HCT116 (cell line): Measurements from ENCODE around the gene MAP3K7CL. TPM values are rescaled to one million over a fixed set of nuclear protein-coding genes. Genes with fewer than 3 reads are reported as not detected.

Source experiments
- ATAC-seq: fragments of 200-7000 bp; cut with Tn5 transposase; 2 replicates; pipeline ENCODE4 v1.9.1; 2020; ENCODE audit warnings: mild to moderate bottlenecking, moderate library complexity
- BruUV-seq: library from RNA; stranded (reverse); fragments of 400-500 nt; replicated peaks from 2 replicates; lab custom pipeline; 2021; lab: Mats Ljungman, UMichigan
- CTCF ChIA-PET: fragments of 300-600 bp; sonication (Branson Sonifier 250); formaldehyde crosslinking; loops from one replicate; lab custom pipeline; 2021; ENCODE audit warnings: antibody characterized with exemption; lab: Charles Lee
- POLR2A ChIA-PET: fragments of 300-600, 350-600 bp; sonication (Branson Sonifier 250); formaldehyde crosslinking; loops from one replicate; lab custom pipeline; 2021; ENCODE audit warnings: antibody characterized with exemption; lab: Charles Lee
- RAD21 ChIA-PET, 2 experiments: fragments of 300-600 bp; sonication (Branson Sonifier 250); formaldehyde crosslinking; loops; one replicate each; lab custom pipeline; 2023; ENCODE audit warnings: low total read pairs in 2 of 2; ENCODE audit not compliant: uncharacterized antibody in 2 of 2, unreplicated experiment in 2 of 2, low non-redundant PET in 1 of 2; lab: Charles Lee
- DNase-seq: peaks from one replicate; pipeline ENCODE4 v3.0.0-alpha.2; 2010; ENCODE audit warnings: low read depth, low spot score
- H2AFZ ChIP-seq: fragments of 200-600 bp; shearing (Covaris generic), sonication (generic); 2 replicates; pipeline ENCODE4 v1.6.1; 2017; ENCODE audit warnings: low read depth, mixed run types, mixed read lengths, antibody characterized with exemption, low read length; ENCODE audit not compliant: poor library complexity, severe bottlenecking
- H3K27ac ChIP-seq: 2 replicates; pipeline ENCODE4 v1.5.1; 2012; ENCODE audit warnings: low read depth, low read length
- H3K27me3 ChIP-seq: fragments of 200-600 bp; sonication (generic); 2 replicates; pipeline ENCODE4 v1.6.1; 2016; ENCODE audit warnings: mixed run types, low read length, mixed read lengths; ENCODE audit not compliant: insufficient read depth
- H3K36me3 ChIP-seq, 2 experiments: fragments of 200-500 bp in 1 of 2; fragments of 200-600 bp in 1 of 2; sonication (Bioruptor generic) in 1 of 2; sonication (generic) in 1 of 2; 2 replicates each; pipeline versions ENCODE4 v1.5.1 to v1.6.1; 2014 to 2016; ENCODE audit warnings: low read length in 2 of 2, inconsistent platforms in 1 of 2, mixed read lengths in 1 of 2, mixed run types in 1 of 2; ENCODE audit not compliant: insufficient read depth in 2 of 2, control insufficient read depth in 1 of 2
- H3K4me1 ChIP-seq, 2 experiments: fragments of 200-600 bp in 1 of 2; sonication (generic) in 1 of 2; 2 replicates each; pipeline versions ENCODE4 v1.5.1 to v1.6.1; 2012 to 2017; ENCODE audit warnings: low read length in 2 of 2, inconsistent platforms in 1 of 2, mild to moderate bottlenecking in 1 of 2, mixed read lengths in 1 of 2, mixed run types in 1 of 2, moderate library complexity in 1 of 2; ENCODE audit not compliant: insufficient read depth in 2 of 2, control insufficient read depth in 1 of 2
- H3K4me2 ChIP-seq: fragments of 200-600 bp; sonication (generic); 2 replicates; pipeline ENCODE4 v1.6.1; 2017; ENCODE audit warnings: mixed run types, low read length, mixed read lengths
- H3K4me3 ChIP-seq, 2 experiments: fragments of 200-600 bp in 1 of 2; sonication (generic) in 1 of 2; replicated peaks in 1 of 2; 2 replicates each; pipeline ENCODE4 v1.5.1; 2011 to 2016; ENCODE audit warnings: low read length in 2 of 2, control low read depth in 1 of 2, low read depth in 1 of 2, mild to moderate bottlenecking in 1 of 2, mixed read lengths in 1 of 2, mixed run types in 1 of 2
- H3K79me2 ChIP-seq: fragments of 200-600 bp; sonication (generic); 2 replicates; pipeline ENCODE4 v1.6.1; 2017; ENCODE audit warnings: mild to moderate bottlenecking, mixed run types, low read length, moderate library complexity, mixed read lengths; ENCODE audit not compliant: insufficient read depth
- H3K9ac ChIP-seq: fragments of 200-600 bp; sonication (generic); 2 replicates; pipeline ENCODE4 v1.6.1; 2016; ENCODE audit warnings: low read length, mixed read lengths
- H3K9me2 ChIP-seq: fragments of 200-600 bp; sonication (generic), shearing (Covaris generic); 2 replicates; pipeline ENCODE4 v1.6.1; 2017; ENCODE audit warnings: mixed run types, mild to moderate bottlenecking, moderate library complexity; ENCODE audit not compliant: insufficient read depth
- H3K9me3 ChIP-seq, 2 experiments: fragments of 200-500 bp in 1 of 2; fragments of 200-600 bp in 1 of 2; sonication (Bioruptor generic) in 1 of 2; sonication (generic) in 1 of 2; 2 replicates each; pipeline ENCODE4 v1.6.1; 2014 to 2017; ENCODE audit warnings: low read length in 2 of 2, mixed read lengths in 2 of 2, inconsistent platforms in 1 of 2, low read depth in 1 of 2, mild to moderate bottlenecking in 1 of 2, mixed run types in 1 of 2, moderate library complexity in 1 of 2; ENCODE audit not compliant: control insufficient read depth in 1 of 2, insufficient read depth in 1 of 2
- H4K20me1 ChIP-seq: fragments of 200-600 bp; sonication (generic), shearing (Covaris generic); 2 replicates; pipeline ENCODE4 v1.6.1; 2017; ENCODE audit warnings: mixed run types, mild to moderate bottlenecking, moderate library complexity; ENCODE audit not compliant: insufficient read depth
- ATF3 ChIP-seq: IDR thresholded peaks from 2 replicates; pipeline ENCODE4 v1.6.1; 2012
- CBX3 ChIP-seq: IDR thresholded peaks from 2 replicates; pipeline ENCODE4 v1.6.1; 2012; ENCODE audit warnings: low read depth
- EGR1 ChIP-seq: IDR thresholded peaks from 2 replicates; pipeline ENCODE4 v1.6.1; 2012; ENCODE audit warnings: low read depth
- ELF1 ChIP-seq: IDR thresholded peaks from 2 replicates; pipeline ENCODE4 v1.6.1; 2012; ENCODE audit warnings: low read depth, borderline replicate concordance
- EZH2phosphoT487 ChIP-seq: fragments of 200-600 bp; IDR thresholded peaks from 2 replicates; pipeline ENCODE4 v1.6.1; 2018; ENCODE audit warnings: antibody characterized with exemption, borderline replicate concordance
- FOSL1 ChIP-seq: IDR thresholded peaks from 2 replicates; pipeline ENCODE4 v1.6.1; 2012; ENCODE audit warnings: low read depth
- JUND ChIP-seq: IDR thresholded peaks from 2 replicates; pipeline ENCODE4 v1.6.1; 2012
- RAD21 ChIP-seq: IDR thresholded peaks from 2 replicates; pipeline ENCODE4 v1.6.1; 2012; ENCODE audit warnings: low read depth, mild to moderate bottlenecking
- SIN3A ChIP-seq: IDR thresholded peaks from 2 replicates; pipeline ENCODE4 v1.6.1; 2012; ENCODE audit warnings: low read depth
- YY1 ChIP-seq: IDR thresholded peaks from 2 replicates; pipeline ENCODE4 v1.6.1; 2011; ENCODE audit warnings: low read length, low read depth, moderate library complexity, mild to moderate bottlenecking; ENCODE audit not compliant: insufficient replicate concordance; ENCODE audit errors: extremely low read depth
- intact Hi-C: fragments of 100-400 bp; cut with micrococcal nuclease; formaldehyde crosslinking; loops from 2 replicates; pipeline ENCODE4 v1.10.0; 2022
- total RNA-seq: library from RNA; stranded (reverse); gene quantifications from one replicate; pipeline ENCODE4 v1.2.1, GENCODE V29; 2021; ENCODE audit not compliant: unreplicated experiment
- TF ChIP-seq, protein P1 (sequence below), 3 experiments: fragments of 200-600 bp in 1 of 3; sonication (generic) in 1 of 3; IDR thresholded peaks in 2 of 3; conservative IDR thresholded peaks in 1 of 3; 2 replicates each; pipeline ENCODE4 v1.5.1; 2012 to 2017; ENCODE audit warnings: low read depth in 2 of 3, low read length in 2 of 3, antibody characterized with exemption in 1 of 3, borderline replicate concordance in 1 of 3, control low read depth in 1 of 3, mild to moderate bottlenecking in 1 of 3, mixed read lengths in 1 of 3, mixed run types in 1 of 3, moderate library complexity in 1 of 3; ENCODE audit not compliant: insufficient read depth in 1 of 3

The MAP3K7CL gene
- total RNA-seq, 1 experiment from 2014 or later: 0.57 TPM

GRCh38 chr21:29092102-29092959, 38.1 kb upstream of the MAP3K7CL start (continued):
- TF ChIP-seq, protein P1, sequence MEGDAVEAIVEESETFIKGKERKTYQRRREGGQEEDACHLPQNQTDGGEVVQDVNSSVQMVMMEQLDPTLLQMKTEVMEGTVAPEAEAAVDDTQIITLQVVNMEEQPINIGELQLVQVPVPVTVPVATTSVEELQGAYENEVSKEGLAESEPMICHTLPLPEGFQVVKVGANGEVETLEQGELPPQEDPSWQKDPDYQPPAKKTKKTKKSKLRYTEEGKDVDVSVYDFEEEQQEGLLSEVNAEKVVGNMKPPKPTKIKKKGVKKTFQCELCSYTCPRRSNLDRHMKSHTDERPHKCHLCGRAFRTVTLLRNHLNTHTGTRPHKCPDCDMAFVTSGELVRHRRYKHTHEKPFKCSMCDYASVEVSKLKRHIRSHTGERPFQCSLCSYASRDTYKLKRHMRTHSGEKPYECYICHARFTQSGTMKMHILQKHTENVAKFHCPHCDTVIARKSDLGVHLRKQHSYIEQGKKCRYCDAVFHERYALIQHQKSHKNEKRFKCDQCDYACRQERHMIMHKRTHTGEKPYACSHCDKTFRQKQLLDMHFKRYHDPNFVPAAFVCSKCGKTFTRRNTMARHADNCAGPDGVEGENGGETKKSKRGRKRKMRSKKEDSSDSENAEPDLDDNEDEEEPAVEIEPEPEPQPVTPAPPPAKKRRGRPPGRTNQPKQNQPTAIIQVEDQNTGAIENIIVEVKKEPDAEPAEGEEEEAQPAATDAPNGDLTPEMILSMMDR (IDR thresholded peaks at IDR 0.05 in 2 of 3, conservative IDR thresholded peaks at IDR 0.05 in 1 of 3; ENCODE audit: borderline replicate concordance in 1 of 3, insufficient read depth in 1 of 3, low read depth in 2 of 3, low read length in 2 of 3): no peak
- TF ChIP-seq RAD21: no peak
- no peak for TF ChIP-seq ELF1

DNA sequence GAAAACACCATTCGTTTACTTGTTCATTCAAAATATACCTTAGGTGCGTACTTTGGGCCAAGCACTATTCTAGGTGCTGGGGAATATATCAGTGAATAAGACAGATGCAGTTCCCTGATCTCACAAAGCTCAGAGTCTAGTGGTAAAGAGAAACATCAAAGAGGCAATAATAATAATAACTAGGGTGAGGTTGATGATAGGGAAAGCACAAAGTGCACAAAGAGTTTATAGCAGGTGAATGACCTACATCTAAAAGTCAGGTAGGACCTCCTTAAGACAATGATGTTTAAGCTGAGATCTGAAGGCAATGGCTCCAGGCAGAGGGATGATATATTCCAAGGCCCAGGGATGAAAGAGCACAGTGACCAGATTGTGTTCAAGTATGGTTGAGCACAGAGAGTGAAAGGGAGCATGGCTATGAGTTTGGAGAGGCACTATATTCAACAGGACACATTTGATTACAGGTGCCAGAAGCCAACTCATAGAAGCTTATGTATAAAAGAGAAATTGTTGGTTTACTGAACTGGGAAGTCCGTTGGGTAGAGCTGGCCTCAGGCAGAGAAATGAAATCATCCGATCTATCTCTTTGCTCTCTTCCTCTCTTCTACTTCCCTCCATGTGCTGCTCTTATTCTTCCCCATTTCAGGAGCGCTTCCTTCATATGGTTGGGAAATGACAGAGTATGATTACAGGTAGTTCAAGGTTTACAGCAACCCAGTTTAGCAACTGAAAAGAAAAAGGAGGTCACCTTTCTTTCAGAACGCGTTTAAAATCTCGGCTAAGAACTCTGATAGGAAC, 34.0 kb upstream of the MAP3K7CL start:
- no peak overlapping the region for H2AFZ ChIP-seq
- no peak overlapping the region for H3K4me3 ChIP-seq
- no peaks in the 10 kb centered on the region for H4K20me1 ChIP-seq
- CTCF ChIA-PET: interaction anchor here (1.2 kb wide), 1 partner anchor 280 kb away, joined by 4 read pairs; no protein-coding TSS in a partner anchor
- RAD21 ChIA-PET: no interaction called here
- no peak overlapping the region for H3K27ac ChIP-seq
- DNase-seq (no peak), ATAC-seq (no peak)
- POLR2A ChIA-PET: no interaction called here
- no peaks in the 10 kb centered on the region for H3K27me3 ChIP-seq
- H3K79me2 ChIP-seq: no peaks in the 10 kb centered on the region
- H3K4me2 ChIP-seq: no peak overlapping the region
- H3K36me3 ChIP-seq: no peaks in the 10 kb centered on the region
- H3K4me1 ChIP-seq: no peaks in the 10 kb centered on the region
- H3K9ac ChIP-seq: no peak overlapping the region
- no peaks in the 10 kb centered on the region for H3K9me2 ChIP-seq
- TF ChIP-seq CBX3 (no peak), JUND (no peak), EGR1 (no peak), ELF1 (no peak), YY1 (no peak), FOSL1 (no peak), SIN3A (no peak), ATF3 (no peak), EZH2phosphoT487 (no peak)
- intact Hi-C loops: loop anchor here (10.0 kb wide), 1 partner anchor 248 kb away; no protein-coding TSS in a partner anchor
- no TSS peak for BruUV-seq
- H3K9me3 ChIP-seq: no peaks in the 10 kb centered on the region
